Left renal pelvis (tissue), 4 donors: ENCODE data around the gene RNF227. TPM values are rescaled to one million over a fixed set of nuclear protein-coding genes. Genes with fewer than 3 reads are reported as not detected.

ENCODE experiments used
- DNase-seq, 4 donors: peaks; one replicate each; pipeline ENCODE4 v3.0.0-alpha.2; 2013; ENCODE audit warnings: low read depth in 4 of 4, low spot score in 3 of 4
- polyA plus RNA-seq, 4 donors: library from polyadenylated mRNA; unstranded; fragments of 120-200 nt; gene quantifications; one replicate each; pipeline ENCODE4 v1.2.1, GENCODE V29; 2013; ENCODE audit not compliant: insufficient read length in 4 of 4

The RNF227 gene
- polyA plus RNA-seq, 4 donors, result 3.9 to 6.4 (median 4.9) TPM

DNA sequence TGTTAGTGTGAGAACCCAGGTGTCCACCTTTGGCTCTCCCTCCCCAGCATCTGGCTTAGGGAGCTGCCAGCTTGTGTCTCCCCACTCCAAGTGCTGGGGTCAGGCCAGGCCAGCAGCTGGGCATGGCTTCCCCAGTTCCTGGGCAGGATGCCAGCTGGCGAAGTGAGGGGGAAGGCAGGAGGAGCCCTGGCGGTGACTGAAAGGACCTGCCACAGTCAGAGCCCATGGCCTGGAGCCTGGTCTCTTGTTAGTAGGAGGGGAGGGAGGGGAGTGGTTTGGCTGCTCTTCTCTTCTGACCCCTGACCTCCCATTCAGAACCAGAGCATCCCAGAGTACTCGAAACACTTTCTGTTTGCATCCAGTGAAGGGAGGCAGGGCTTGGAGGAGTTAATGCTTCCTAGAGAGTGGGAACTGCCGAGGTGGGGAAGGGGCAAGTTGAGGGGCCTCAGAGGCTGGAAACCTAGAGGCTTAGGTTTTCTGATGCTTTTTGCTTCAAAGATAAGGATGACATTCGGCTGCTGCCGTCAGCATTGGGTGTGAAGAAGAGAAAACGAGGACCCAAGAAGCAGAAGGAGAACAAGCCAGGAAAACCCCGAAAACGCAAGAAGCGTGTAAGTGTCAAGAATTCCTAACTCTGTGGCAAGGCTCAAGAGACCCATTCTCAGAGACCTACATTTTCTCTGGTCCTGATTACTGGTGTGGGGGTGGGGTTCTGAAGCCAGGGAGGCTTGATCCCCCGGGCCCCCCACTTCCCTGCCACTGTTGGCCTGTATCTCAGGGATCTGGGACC, 26.7 kb downstream of the RNF227 start:
- DNase-seq, result peak in 2 of 4 donors; percentile 77

DNA sequence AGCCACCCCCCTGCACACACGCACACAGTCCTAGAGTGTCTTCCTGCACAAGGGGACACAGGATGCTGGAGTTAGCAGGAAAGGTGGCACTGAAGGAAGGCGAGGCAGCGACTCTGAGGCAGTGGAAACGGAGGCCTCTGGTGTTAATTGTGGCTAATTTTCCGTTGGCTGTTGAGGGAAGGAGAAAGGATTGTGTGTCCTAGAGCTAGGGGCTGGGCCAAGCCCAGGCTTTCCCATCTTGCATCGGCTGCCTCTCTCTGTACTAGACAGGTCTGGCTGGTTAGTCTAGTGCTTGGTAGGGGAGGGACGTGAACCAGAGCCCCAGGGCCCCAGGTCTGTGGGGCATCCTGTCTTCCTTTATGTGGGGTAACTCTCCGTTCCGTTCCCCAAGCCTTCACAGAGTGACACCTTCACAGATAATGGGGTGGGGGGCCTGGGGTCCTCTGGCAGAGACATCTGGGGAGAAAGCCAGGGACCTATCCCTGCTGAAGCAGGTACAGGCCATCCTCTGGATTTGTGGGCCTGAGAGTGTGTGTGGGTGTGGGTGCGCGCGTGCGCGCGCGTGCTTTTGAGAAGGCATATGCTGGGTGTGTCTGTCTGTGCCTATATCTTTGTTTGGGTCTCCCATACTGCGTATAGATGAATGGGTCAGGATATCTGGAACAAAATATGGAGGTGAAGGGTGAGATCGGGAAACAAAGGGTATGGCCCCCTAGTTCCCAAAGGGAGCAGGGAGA, 27.7 kb downstream of the RNF227 start, which contains the start of gene CHD3:
TSS of gene CHD3 (plus strand) at position 606 of the 737 bp plus-strand sequence. CDS start 212 bp downstream, outside the sequence.
- peak in 2 of 4 donors; percentile 21 to 24 for DNase-seq

DNA sequence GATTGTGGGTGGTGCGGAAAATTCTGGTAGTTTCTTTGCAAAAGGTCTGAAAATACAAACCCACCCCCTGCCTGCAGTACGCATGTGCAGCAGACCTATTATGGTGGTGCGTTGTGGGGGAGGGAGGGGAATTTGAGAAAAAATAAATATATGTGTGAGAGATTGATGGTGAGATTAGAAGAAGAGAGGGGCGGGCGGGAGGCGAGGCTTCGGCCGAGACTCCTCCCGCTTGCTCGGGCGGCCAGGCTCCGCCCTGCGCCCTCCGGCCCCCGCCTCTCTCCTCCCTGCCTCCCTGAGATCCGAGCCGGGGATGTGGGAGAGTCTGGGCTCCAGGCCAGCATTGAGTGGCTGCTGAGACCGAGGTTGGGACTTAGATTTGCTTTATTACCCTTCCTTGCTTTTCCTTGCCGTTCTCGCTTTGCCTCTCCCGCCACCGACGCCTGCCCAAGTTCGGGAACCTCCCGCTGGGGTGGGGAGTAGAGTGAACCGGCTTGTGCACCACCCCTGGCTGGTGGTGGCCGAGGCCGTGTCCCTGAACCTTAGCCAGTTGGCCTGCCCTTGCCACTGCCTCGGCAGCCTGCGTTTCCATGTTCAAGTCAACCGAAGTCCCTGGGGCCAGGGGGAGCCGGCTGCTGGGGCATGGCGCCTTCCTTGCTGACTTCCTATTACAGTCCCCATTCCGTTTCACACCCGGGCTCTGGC, 28.5 kb downstream of the RNF227 start:
- peak; percentile 91 to 97 (median 94) for DNase-seq

DNA sequence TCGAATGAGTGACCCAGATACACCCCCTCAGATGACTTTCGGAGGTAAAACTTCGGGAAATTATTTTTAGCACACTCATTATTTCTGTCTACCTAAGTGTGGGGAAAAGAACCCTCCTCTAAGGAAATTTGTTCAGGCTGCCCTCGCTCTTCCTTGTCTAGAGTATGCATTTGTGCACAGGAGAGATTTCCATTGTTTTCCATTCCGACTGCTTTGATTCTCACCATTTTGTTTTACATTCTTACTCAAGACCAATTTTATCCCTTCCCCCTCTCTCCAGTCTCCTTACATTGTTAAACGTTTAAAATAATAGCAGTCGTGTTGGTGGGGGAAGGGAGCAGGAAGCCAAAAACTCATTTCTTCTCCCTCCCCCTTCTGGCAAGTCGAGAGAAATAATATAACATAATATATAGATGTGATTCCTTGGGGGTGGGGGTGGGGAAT, 29.0 kb downstream of the RNF227 start:
- no peak for DNase-seq

DNA sequence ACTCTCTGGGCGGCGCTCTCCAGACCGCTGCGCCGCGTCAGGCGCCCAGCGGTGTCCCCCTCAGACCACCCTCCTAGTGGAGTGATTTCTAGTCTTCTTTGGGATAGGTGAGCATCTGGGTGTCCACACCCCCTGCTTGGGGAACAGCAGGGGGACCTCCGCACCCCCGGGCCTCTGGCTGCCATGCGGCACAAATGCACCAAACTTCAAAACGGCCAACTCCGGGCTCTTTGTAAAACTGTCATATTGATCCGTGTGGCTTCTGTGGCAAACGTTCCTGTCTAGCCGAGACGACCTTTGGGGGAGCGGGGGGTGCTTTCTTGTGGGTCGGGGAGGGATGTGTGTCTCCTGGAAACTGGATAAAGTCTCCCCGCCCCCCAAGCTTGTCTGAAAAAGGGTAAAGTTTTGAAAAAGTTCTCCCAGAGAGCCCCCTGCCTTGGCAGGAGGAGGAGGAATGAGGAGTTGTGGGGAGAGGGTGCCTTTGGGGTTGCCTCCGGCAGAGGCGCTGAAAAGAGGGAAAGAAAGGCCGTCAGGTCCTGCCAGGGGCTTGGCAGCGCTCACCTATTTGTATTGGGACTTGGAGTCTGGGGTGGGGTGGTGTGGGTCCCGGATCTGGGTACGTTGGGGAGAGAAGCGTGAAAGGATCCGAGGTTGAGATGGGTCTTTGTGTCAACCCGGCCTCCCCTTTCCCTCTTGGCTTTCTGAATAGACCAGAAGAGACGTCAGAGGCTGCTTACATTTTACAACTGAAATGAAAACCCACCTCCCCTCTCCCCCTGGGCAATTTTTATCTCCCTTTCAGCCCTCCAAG, 29.7 kb downstream of the RNF227 start:
- DNase-seq, result peak in 2 of 4 donors; percentile 29 to 36

DNA sequence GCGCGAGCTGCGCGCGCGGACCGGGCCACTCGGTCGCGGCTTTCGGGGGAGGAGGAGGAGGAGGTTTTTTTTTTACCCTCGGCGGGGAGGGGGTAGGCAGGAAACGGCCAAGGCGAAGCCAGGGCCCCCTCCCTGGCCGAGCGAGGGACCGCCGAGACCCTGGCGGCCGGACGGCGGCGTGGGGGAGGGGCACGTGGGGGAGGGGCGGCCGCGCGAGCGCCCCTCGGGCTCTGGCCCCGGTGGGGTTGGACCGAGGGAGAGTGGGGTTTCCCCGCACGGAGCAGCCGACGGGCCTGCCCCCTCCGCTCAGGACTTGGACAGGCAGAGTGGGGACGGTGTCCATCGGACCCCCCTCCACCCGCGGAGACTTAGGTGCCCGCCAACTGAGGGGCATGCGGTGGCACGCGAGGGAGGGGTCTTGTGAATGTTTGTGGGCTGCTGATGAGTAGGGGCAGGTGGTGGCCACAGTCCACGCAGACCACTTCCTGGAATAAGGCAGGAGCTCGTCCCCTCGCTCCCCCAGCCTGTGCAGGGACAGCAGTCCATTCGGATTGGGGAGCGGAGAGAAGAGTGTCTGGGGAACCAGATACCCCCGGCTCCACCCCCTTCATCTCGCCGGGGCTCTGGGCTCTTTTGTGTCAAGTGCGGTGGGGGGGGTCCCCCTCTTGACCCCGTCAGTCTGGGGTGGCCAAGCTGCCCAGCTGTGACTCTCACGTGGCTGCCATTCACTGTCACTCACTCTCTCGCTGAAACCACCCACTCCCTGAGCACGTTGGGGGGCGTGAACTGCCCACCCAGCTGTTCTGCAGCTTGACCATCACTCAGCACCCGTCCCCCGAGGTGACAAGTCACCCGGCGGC, 30.5 kb downstream of the RNF227 start:
- peak in 2 of 4 donors; percentile 59 to 64 for DNase-seq

DNA sequence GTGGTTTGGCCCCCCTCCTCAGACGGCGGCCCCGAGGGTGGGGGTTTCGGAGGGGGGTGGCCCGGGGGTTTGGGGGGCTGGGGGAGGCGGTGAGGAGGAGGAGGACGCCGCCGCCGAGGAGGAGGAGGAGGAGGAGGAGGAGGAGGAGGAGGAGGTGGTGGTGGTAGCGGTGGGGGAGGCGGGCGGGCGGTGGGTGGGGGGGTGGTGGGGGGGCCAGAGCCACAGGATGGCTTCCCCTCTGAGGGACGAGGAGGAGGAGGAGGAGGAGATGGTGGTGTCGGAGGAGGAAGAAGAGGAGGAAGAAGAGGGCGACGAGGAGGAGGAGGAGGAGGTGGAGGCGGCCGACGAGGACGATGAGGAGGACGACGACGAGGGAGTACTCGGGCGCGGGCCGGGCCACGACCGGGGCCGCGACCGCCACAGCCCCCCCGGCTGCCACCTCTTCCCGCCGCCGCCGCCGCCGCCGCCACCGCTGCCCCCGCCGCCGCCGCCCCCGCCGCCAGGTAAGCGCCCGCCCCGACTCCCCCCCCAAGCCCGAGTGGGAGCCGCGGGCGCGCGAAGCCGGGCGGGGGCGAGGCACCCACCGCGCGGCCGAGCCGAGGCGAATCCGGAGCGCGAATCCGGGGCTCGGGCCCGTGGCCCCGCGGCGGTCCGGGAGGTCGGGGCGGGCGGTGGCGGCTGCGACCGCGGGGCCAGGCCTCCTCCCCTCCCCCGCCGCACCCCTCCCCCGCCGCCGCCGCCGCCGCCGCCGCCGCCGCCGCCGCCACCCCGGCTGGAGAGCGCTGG, 31.3 kb downstream of the RNF227 start:
- no peak for DNase-seq

DNA sequence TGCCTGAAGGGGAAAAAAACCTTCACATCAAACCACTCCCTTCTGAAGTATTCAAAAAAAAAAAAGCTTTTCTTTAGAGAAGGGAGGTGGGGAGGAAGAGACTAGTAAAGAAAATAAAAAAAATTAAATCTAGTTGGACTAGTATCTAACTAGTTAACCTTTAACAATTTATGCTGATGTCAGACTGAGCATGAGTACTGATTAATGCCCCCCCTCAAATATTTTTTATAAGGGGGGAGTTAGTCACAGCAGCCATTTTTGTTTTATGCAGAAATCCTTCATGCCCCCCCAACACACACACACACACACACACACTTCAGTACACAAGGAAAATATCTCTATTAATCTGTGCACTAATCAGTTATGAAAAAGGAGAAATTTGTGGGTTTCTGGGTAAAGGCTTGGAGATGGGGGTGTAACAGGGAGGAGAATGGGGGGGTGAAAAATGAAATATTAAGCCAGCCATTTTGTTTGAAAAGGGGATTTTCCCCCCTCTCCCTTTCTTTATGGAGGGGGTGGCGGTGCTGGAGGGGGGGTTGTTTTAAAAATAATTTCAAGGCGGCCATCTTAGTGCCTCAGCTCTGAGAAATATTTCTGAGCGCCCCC, 32.2 kb downstream of the RNF227 start:
- DNase-seq, result peak in 2 of 4 donors; percentile 30 to 32

DNA sequence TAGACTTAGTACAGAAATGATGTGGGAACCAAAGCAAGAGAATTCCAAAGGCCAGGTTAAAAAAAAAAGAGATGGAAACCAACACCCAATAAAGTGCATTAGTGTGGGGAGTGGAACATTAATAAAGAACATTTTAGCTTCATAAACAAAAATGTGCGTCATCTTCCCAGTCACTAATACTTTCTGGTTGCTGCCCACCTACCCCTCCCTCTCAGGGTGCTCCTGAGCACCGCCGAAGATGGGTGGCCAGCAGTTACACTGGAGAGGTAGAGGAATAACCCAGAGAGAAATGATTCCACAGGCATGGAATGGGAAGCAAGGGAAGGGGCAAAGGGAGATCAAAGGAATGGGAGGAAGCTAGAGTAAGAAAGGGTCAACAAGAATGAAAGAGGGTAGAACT, 33.5 kb downstream of the RNF227 start:
- DNase-seq, result no peak

DNA sequence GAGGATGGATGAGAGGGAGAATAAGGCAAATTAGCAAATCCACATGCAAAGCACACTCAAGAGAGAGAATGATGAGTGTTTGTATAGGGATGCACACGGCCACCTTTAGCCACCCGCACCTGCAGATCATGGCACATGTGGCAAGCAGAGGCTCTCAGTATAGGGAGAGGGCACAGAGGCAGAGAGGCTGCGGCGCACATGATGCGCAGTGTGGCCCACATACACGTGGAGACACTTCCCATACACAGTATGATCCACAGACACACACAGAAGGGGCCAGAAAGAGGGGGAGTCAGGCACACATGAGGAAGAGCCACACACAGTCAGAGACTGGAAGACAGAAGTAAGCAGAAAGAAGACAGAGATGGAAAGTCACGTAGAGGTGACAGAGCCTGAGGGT, 34.0 kb downstream of the RNF227 start:
- no peak for DNase-seq

DNA sequence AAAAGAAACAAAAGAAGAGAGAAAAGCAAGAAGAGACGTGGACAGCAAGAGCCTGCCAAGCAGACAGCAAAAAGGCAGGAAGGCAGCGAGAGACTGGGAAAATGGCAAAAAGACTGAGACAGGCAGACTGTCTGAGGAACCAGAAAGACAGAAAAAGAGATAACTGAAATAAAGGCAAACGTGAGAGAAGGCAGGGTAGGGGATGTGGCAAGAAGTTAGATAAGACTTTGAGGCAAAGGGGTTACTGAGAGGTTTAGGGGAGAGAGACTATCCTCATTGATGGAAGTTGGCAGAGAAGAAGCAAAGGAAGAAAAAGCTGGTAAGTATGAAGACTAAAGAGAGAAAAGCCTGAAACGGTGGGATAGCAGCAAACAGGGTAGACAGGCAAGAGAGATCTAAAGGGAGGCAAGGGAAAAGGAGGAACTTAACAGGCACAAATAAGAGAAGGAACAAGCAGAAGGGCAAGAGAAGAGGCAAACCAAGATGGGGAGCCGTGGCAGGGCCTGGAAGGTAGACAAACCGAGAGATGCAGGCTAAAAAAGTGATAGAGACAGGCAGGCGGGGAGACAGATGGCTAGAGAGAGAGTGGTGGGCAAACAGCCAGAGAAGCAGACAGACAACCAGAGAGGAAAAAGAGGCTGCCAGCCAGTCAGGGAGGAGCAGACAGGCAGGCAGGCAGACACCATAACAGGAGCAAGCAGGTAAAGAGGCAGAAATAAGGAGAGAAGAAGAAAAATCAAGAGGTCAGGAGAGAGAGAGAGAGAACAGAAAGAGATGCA, 34.6 kb downstream of the RNF227 start:
- DNase-seq, result no peak

DNA sequence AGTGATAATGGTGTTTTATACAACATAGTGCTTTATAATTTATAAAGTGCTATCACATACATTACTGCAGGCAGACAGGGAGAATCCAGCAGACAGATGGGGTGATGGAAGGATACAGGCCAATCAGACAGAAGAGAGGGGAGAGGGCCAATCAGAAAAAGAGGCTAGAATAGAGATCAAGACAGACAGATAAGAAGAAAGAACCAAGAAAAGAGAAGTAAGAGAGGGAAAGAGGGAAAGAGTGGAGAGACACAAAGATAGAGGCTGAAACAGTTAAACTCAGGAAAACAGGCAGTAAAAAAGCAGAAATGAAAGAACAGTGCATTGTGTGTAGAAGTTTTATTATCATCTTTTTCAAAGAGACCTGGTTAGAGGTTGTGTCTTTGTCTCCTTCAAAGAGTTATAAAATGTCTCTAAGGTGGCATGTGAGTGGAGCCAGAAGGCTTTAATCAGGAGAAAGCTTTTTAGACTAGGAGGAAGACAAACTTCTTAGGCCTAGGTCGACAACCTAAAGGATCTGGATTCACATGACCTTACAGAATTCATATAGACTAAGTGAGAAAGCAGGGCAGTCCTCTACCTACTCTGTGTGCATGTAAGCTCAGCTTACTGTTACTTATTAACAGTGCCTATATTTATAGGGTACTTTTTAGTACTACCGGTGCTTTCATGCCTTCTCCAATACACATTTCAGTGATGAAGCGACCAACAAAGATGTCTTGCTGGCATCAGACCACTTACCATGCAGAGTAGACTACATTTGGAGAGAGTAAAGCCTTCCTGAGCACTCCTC, 35.8 kb downstream of the RNF227 start:
- DNase-seq, result no peak

DNA sequence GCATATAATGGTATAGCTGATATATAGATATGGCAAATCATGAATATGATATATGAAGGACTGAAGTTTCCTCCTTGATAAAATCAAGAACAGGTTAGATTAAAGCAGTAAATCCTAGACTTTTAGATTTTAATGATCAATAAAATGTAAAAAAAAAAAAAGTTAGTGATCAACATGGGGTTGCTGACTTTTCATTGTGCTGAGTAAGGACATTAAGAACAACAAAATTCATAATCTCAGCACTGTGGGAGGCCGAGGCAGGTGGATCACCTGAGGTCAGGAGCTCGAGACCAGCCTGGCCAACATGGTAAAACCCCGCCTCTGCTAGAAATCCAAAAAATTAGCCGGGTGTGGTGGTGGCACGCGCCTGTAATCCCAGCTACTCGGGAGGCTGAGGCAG, 37.9 kb downstream of the RNF227 start:
- DNase-seq, result no peak

DNA sequence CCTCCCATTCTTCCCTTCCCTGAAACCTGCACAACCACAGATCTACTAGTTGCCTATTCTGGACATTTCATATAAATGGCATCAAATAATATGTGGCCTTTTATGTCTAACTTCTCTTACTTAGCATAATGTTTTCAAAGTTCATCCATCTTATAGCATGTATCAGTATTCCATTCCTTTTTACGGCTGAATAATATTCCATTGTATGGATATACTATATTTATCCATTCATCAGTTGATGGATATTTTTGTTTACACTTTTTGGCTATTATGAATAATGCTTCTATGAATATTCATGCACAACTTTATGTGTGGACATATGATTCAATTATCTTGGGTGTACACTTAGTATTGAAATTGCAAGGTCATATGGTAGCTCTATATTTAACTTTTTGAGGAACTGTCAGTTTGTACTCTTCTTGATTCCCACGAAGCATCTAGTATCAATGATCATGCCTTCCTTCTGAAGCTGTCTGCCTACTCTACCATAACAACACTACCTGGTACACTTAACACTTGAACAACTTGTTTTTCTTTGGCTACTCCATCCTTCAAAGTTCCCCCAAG, 40.2 kb downstream of the RNF227 start:
- no peak for DNase-seq

DNA sequence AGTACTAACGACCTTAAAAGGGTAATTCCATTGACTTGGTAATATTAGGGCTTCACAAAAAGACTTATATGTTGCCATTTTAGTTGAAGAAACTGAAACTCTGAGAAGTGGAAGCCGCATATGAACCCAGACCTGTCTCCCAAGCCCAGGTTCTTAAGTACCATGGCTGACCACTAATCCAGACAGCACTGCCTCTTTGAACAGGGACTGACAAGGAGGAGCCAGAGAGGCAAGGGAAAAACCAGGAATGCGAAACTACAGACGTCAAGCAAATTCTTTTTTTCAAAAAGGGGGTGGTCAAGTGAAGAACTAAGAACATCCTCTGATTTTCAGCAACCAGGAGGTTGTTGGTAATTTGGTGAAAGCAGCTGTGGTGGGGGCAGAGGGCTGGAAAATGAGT, 43.0 kb downstream of the RNF227 start:
- no peak for DNase-seq

DNA sequence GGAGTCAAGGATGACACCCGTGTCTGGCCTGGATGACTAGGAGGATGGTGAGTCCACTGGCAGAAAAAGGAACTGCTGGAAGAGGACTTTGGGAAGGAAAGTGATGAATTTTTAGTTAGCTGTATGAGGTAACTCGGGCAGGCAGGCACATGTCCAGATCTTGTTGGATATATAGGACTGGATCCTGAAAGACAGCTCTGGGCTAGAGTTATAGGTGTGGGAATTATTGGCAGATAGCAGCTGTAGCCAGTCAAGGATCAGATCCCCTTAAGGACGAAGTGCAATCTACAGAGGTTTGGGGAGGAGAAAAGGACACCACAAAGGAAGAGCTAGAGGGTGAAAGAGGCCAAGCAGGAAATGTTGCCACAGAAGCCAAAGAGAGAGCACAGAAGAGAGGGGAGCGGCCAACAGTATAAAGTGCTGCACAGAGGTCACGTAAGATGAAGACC, 48.2 kb downstream of the RNF227 start:
- no peak for DNase-seq
